ENCODE measurements around the gene WDR33.

WDR33 gene

DNA sequence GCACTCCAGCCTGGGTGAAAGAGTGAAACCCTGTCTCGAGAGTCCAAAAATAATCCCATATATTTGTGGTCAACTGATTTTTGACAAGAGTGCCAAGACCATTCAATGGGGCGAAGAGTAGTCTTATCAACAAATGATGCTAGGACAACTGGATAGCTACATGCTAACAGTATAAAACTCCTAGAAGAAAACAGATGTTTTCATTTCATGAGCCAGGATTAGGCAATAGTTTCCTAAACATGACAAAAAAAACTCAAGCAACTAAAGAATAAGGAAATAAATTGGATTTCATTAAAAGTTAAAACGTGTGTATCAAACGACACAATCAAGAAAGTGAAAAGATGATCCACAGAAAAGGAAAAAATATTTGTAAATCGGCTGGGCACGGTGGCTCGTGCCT is 141.9 kb downstream of the WDR33 start:
- DNase-seq: no peak

- DNase-seq: no peak
Measured at GRCh38 chr2:127665267-127665893, 145.6 kb downstream of the WDR33 start.

- no peak for DNase-seq
Measured at GRCh38 chr2:127664895-127665225, 146.1 kb downstream of the WDR33 start.

DNA sequence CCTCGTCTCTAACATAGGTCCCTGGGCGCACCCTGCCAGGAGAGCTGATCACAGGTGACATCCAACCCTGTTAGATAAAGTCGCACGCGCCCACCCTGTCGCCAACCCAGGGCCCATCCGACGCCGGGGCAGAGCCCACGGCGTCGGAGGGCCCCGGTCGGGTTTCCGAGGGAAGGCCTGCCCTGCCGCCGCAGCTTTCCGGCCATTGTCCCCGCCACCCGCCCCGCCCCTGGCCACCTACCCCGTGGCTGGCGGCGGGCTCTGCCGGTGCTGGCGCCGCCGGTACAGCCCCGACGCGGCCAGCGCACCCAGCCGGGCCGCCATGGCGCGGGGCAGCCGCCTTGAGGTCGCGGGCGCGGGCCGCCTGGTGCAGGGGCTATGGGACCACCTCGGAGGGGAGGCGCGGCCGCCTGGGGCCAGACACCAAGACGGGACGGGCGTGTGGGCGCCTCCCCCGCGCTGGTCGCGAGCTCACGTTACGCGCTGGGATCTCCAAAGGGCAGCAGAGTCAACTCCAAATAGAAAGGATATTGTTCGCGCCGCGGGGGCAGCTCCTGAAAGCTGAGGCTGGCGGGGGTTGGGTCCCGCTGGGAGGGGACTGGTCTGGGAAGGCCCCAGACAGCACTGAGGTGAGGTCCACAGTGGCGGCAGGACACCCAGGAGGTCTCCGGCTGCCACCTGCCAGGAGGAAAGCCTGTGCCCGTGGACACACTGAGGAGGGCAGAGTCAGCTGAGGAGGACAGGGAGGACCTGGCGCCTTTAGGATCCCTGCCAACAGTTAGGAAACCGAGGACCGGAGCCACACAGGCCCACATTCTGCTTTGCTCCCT is 146.7 kb downstream of the WDR33 start:
- DNase-seq: no peak

DNA sequence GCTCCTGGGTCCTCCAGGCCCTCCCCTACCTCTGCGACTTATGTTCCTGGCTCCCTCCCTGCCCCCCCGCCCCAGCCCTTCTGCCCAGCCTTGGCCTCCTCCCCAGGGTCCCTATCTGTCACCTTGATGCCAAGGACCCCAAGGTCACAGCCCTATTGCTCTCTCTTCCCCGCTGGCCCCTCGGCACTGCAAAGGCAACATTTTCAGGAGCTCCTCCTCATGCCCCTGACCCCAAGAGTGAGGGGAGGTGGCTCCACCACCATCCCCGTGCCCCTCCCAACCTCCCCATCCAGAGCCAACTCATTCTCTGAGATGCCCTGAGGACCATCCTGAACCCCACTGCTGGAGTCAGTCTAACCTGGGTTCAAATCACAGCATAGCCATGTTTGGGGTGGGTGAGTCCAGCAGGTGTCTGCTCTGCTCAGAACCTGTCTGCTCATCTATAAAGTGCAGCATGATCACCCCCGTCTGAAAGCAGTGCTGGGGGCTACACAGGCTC is 147.4 kb downstream of the WDR33 start:
- no peak for DNase-seq

- no peak for DNase-seq
Measured at GRCh38 chr2:127662937-127663565, 147.9 kb downstream of the WDR33 start.

- DNase-seq: no peak
Measured at GRCh38 chr2:127661949-127662510, 148.9 kb downstream of the WDR33 start.

GRCh38 chr2:127661072-127661649 is 149.8 kb downstream of the WDR33 start:
- no peak for DNase-seq

DNA sequence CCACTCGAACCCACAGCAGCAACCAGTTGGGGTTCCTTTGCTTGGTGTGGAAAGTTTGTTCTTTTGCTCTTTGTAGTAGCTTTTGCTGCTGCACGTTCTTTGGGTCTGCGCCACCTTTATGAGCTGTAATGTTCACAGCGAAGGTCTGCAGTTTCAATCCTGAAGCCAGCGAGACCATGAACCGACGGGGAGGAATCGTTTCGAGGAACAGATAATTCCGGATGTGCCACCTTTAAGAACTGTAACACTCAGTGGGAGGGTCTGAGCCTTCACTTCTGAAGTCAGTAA is 150.7 kb downstream of the WDR33 start:
- DNase-seq: no peak

- DNase-seq: no peak
Measured at GRCh38 chr2:127659408-127660290, 151.3 kb downstream of the WDR33 start.

- no peak for DNase-seq
Measured at GRCh38 chr2:127658641-127659407, 152.1 kb downstream of the WDR33 start.

DNA sequence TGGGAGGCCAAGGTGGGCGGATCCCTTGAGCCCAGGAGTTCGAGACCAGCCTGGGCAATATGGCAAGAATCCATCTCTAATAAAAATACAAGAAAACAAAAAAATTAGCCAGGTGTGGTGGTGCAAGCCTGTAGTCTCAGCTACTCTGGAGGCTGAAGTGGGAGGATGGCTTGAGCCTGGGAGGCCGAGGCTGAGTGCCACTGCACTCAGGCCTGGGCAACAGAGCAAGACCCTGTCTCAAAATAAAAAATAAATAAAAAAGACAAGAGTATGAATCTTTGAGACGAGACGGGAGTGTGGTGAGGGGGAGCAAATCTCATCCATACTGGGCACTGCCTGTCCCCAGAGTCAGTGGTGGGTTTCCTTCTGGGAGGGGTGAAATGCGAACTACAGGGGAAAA is 152.8 kb downstream of the WDR33 start:
- DNase-seq: no peak

DNA sequence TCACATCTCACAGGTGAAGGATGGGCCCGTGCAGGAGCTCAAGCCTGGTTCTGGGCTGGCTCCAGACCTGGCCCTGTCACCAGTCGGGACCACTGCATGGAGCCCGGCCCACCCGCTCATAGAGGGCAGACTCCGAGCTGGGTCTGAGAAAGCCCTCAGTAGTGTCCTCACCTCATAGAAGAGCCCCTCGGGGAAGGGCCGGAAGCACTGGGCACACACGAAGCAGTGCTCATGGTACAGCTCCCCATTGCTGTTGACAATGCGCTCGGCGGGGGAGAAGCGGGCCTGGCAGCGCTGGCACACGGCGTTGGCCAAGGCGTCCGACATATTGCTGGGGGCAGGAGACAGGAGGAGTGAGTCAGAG is 153.8 kb downstream of the WDR33 start:
- no peak for DNase-seq

- no peak for DNase-seq
Measured at GRCh38 chr2:127656569-127657231, 154.3 kb downstream of the WDR33 start.

GRCh38 chr2:127655209-127656073 is 155.5 kb downstream of the WDR33 start:
- DNase-seq: no peak

- DNase-seq: no peak
Measured at GRCh38 chr2:127654838-127655175, 156.2 kb downstream of the WDR33 start.

GRCh38 chr2:127654084-127654837 is 156.7 kb downstream of the WDR33 start:
- DNase-seq: no peak

DNA sequence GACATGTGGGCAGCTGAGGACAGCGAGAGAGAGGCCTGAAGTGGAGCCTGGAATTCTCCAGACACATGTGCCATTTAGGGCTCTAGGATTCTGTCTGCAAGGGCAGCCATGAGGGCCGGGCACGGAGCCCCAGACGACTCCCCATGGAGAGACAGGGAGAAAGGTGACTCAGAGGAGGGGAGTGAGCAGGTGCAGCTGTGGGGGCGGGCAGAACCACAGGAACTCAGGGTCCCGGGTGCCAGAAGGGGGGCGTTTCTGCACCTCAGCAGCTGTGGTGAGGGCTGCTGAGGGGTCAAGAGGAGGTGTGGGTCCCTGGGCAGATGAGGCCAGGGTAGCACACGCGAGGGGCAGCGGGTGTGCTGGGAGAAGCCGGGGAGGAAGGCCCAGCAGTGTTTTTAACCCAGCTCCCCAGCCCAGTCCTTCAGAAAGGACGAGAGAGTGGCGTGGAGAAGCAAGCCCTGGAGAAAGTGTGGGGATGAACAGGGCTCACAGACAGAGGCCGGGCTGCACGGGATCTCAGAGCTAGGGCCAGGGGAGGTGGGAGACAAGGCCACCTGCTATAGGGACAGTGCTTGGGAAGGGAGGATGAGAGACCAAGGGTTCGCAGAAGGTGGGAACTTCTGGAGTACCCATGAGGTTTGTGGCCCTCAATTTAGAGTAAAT is 157.4 kb downstream of the WDR33 start:
- DNase-seq: no peak

GRCh38 chr2:127652786-127653357 is 158.1 kb downstream of the WDR33 start:
- no peak for DNase-seq

Data from HCEC 1CT (cell line).